HG03196 (cell line): ENCODE measurements around the gene MAPK8.
"Not testable (repeated sequence)": the region's sequence is repeated elsewhere in the genome, so short reads cannot be mapped to it uniquely, and the experiment has no call there.

Experiments
- ATAC-seq: cut with Tn5 transposase; IDR thresholded peaks from one replicate; pipeline ENCODE4 v1.9.1; 2021; ENCODE audit not compliant: unreplicated experiment

The MAPK8 gene

GRCh38 chr10:48414778-48415177 lies 108.3 kb downstream of the MAPK8 start:
- no peak for ATAC-seq

GRCh38 chr10:48416584-48417232 lies 110.2 kb downstream of the MAPK8 start:
- no peak for ATAC-seq

- ATAC-seq = no peak
Observed at GRCh38 chr10:48417374-48417773, 110.9 kb downstream of the MAPK8 start.

- no peak for ATAC-seq
Observed at GRCh38 chr10:48418189-48418788, 111.8 kb downstream of the MAPK8 start.

GRCh38 chr10:48419714-48420113 lies 113.2 kb downstream of the MAPK8 start:
- no peak for ATAC-seq

- not testable (repeated sequence) for ATAC-seq
Observed at GRCh38 chr10:48421862-48422261, 115.4 kb downstream of the MAPK8 start.

GRCh38 chr10:48423884-48424283 lies 117.4 kb downstream of the MAPK8 start:
- ATAC-seq = no peak

GRCh38 chr10:48428896-48429295 lies 122.4 kb downstream of the MAPK8 start:
- ATAC-seq = no peak

- no peak for ATAC-seq
Observed at GRCh38 chr10:48429309-48429708, 122.8 kb downstream of the MAPK8 start.

GRCh38 chr10:48430402-48430993 lies 124.0 kb downstream of the MAPK8 start:
- ATAC-seq = no peak

- ATAC-seq = no peak
Observed at GRCh38 chr10:48431871-48432270, 125.4 kb downstream of the MAPK8 start.

GRCh38 chr10:48437546-48437945 lies 131.1 kb downstream of the MAPK8 start:
- no peak for ATAC-seq

GRCh38 chr10:48439031-48439430 lies 132.6 kb downstream of the MAPK8 start:
- no peak for ATAC-seq

- ATAC-seq = no peak
Observed at GRCh38 chr10:48439581-48440041, 133.1 kb downstream of the MAPK8 start.

- ATAC-seq = no peak
Observed at GRCh38 chr10:48440771-48441170, 134.3 kb downstream of the MAPK8 start.

- ATAC-seq = no peak
Observed at GRCh38 chr10:48442090-48442808, 135.8 kb downstream of the MAPK8 start.

- no peak for ATAC-seq
Observed at GRCh38 chr10:48442809-48443177, 136.3 kb downstream of the MAPK8 start.

GRCh38 chr10:48444266-48444665 lies 137.8 kb downstream of the MAPK8 start:
- no peak for ATAC-seq

GRCh38 chr10:48444861-48445841 lies 138.7 kb downstream of the MAPK8 start:
- ATAC-seq = no peak

- no peak for ATAC-seq
Observed at GRCh38 chr10:48445932-48446331, 139.5 kb downstream of the MAPK8 start.

GRCh38 chr10:48446785-48447184 lies 140.3 kb downstream of the MAPK8 start:
- no peak for ATAC-seq
